Measurements from ENCODE around the gene TIAM2.

TIAM2 gene

DNA sequence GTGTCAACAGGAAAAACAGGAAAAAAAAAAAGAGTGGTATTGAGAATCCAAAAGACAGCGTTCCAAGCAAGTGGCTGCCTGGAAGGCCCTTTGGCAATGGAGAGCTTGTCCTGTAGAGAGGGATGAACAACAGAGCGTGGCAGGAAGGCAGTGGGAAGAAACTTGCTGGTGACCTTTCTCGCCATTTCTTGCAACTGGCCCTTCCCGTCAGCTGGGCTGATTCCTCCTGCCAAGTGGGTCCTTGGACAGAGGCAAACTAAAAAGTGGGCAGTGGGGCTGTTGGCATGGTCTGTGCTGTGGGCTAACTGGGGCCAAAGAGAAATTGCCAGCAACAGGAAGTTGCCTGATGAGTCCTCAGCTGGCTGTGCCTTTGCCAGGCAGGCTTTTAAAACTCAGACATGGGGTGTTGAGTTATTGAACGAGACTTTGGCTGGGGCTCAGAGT is 224.8 kb downstream of the TIAM2 start:
- no peak for TF ChIP-seq CTCF (IDR thresholded peaks at IDR 0.05; ENCODE audit: low read depth, low read length, missing control alignments)
- no peak overlapping the region for H3K4me3 ChIP-seq (ENCODE audit: low read depth, low read length)
- DNase-seq (ENCODE audit: low read depth), result no peak

DNA sequence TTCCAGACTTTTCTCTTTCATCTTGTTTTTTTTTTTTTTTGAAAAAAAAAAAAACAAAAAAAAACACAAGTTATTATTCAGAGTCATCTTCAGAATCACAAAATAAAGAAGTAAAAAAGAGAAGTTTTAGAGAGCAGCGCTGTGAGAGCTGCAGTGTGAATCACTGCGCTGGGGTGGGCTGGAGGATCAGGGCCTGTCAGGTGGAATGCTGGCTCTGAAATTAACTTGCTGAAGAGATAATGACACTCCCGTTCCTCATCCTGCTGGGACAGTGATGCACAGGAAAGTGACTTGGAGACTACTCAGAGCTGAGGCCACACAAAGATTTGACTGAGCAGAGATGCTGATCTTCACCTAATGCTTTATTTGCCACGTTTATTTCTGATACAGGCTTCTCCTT is 226.0 kb downstream of the TIAM2 start:
- TF ChIP-seq CTCF (IDR thresholded peaks at IDR 0.05; ENCODE audit: low read depth, low read length, missing control alignments), result no peak

GRCh38 chr6:155222506-155222905 is 227.4 kb downstream of the TIAM2 start:
- DNase-seq (ENCODE audit: low read depth), result no peak
- H3K4me3 ChIP-seq (ENCODE audit: low read depth, low read length), result no peak overlapping the region
- no peak for TF ChIP-seq CTCF (IDR thresholded peaks at IDR 0.05; ENCODE audit: low read depth, low read length, missing control alignments)

More for the DNA sequence above, 226.0 kb downstream of the TIAM2 start:
- no peak overlapping the region for H3K4me3 ChIP-seq (ENCODE audit: low read depth, low read length)
- no peak for DNase-seq (ENCODE audit: low read depth)

DNA sequence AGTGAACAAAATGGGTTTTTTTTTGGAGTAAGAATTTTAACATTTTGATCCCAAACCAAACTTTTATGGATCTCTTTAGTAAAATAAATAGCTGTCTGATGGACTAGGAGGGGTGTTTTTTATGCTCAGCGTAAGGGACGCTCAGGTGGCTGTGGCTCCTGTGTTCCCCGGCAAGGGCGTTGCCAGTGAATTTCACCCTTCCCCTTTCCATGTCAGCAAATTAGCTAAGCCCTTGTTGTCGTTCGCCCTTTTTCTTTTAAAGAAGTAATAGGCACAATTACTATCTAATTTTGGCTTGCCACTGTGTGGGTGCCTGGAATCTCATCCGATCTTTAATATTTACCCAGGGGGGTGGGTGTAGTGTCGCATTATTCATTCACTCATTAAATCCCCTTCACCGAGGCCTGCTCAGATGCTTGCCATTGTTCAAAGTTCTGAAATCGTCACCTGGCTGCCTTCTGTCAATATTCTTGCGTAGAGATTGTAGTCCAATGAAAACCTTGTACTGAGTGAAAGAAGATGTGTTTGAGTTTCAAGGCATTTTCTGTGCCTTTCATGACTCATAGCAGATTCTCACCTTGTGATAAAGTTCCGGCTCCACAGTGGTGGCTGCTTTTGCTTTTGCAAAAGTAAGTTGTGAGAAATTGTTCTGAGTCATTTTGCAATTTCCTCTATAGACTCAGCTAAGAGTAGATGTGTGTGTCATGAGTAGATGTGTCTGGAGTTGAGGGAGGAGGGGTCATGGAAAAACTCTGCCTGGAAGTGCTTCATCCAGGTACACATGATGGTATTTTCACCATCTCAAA is 228.7 kb downstream of the TIAM2 start:
- no peak for TF ChIP-seq CTCF (IDR thresholded peaks at IDR 0.05; ENCODE audit: low read depth, low read length, missing control alignments)
- no peak overlapping the region for H3K4me3 ChIP-seq (ENCODE audit: low read depth, low read length)
- peak; percentile 82 for DNase-seq (ENCODE audit: low read depth)

DNA sequence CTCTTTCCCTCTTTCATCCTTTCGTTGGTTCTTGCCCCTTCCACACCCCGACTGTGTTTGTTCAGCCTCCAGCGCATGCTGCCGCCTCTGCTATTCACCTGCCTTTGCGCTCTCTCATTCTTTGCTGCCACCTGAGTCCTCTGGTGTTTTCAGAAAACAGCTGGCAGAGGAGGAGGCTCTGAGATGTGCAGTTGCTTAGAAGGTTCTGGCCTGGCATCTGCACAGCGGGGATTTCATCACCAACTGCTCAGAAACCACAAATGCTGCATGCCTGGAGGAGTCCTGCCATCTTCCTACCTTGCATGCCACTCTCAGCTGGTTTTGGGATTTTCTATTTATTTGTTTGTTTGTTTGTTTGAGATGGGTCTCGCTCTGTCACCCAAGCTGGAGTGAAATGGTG is 229.5 kb downstream of the TIAM2 start:
- no peak overlapping the region for H3K4me3 ChIP-seq (ENCODE audit: low read depth, low read length)
- no peak for TF ChIP-seq CTCF (IDR thresholded peaks at IDR 0.05; ENCODE audit: low read depth, low read length, missing control alignments)
- DNase-seq (ENCODE audit: low read depth), result no peak

DNA sequence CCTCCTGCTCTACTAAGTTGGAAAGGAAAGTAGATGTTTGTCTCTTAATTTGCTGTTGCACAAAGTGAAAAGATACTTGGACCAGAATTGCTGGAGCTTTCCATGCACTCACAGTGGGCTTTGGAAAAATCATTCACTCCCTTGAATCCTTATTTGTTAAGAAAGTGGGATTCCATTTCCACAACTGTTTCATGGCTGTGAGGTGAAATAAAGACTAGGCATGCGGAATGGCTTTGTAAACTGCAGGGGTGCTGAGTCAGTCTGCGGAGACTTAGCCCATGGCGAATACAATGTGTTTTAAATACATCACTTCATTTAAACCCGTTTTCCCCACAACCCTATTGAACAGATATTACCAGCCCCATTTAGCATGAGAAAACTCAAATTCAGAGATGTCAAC is 231.9 kb downstream of the TIAM2 start:
- DNase-seq (ENCODE audit: low read depth), result no peak
- no peak overlapping the region for H3K4me3 ChIP-seq (ENCODE audit: low read depth, low read length)
- no peak for TF ChIP-seq CTCF (IDR thresholded peaks at IDR 0.05; ENCODE audit: low read depth, low read length, missing control alignments)
